ENCODE results near the gene FOXK1. TPM values are rescaled to one million over a fixed set of nuclear protein-coding genes. Genes with fewer than 3 reads are reported as not detected.

The FOXK1 gene
- total and polyA plus RNA-seq, 2 of the 13 experiments (the other 11 are each of a cell fraction or from before 2014, with no cell fraction given) = 4.6 to 8.8 TPM

DNA sequence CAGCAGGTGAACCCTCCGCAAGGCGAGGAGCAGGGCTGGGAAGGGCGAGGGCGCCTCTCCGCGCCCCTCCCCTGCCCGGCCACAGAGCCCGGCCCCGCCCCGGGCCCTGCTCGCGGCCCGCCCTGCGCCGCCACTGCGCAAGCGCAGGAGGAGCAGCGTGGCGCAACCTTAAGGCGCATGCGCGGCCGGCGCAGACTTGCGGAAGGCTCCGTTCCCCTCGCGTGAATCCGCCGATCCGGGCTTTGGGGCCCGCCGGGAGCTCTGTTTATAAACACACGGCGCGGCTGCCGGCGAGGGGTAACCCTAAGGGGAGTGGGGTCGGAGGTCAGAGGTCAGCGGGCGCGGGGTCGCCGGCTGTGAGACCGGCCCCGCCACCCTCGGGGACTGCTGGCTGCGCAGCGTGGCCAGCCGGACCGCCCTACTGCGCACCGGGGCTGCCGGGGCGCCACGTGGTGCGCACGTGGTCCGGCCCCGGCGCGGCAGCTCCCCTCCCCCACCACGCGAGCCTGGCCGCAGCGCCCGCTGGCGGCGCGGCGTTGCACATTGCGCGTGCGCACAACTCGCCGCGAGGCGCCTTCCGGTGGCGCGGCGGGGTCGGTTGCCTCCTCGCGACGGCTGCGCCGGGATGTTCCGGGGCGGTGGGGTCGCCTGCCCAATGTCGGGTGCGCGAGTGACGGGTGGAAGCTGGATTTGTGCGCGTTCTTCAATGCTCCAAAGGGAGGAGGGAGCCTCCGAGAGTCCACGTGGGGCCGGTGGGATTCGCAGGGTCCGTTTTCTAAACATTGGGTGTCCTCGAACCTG, 40.2 kb upstream of the FOXK1 start (continued):
- no peak for TF ChIP-seq TCF7L2 (IDR thresholded peaks at IDR 0.05; ENCODE audit: low read depth, low read length)
- no peak for TF ChIP-seq ADNP (CRISPR knock-in tag; IDR thresholded peaks at IDR 0.05)
- peak; percentile 68 for TF ChIP-seq MEF2D (CRISPR knock-in tag; IDR thresholded peaks at IDR 0.05)
- TF ChIP-seq ZNF781 (CRISPR knock-in tag; IDR thresholded peaks at IDR 0.05; ENCODE audit: borderline replicate concordance, not compliant biosample characterization) = no peak
- TF ChIP-seq SP140L (CRISPR knock-in tag; IDR thresholded peaks at IDR 0.05; ENCODE audit: borderline replicate concordance) = no peak
- no peak; the same call in 1 of the 2 replicates for TF ChIP-seq KDM3A (CRISPR knock-in tag; IDR thresholded peaks at IDR 0.05; ENCODE audit: low read depth)
- TF ChIP-seq, protein P1, sequence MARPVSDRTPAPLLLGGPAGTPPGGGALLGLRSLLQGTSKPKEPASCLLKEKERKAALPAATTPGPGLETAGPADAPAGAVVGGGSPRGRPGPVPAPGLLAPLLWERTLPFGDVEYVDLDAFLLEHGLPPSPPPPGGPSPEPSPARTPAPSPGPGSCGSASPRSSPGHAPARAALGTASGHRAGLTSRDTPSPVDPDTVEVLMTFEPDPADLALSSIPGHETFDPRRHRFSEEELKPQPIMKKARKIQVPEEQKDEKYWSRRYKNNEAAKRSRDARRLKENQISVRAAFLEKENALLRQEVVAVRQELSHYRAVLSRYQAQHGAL (CRISPR knock-in tag; IDR thresholded peaks at IDR 0.05; ENCODE audit: not compliant biosample characterization) = no peak
- peak; percentile 74 for TF ChIP-seq PHF21A (CRISPR knock-in tag; IDR thresholded peaks at IDR 0.05)
- TF ChIP-seq BORCS8-MEF2B (CRISPR knock-in tag; IDR thresholded peaks at IDR 0.05) = peak; percentile 86
- TF ChIP-seq HIVEP1 (CRISPR knock-in tag; IDR thresholded peaks at IDR 0.05) = peak; percentile 71; the same call in 1 of the 2 replicates
- TF ChIP-seq, protein P2, sequence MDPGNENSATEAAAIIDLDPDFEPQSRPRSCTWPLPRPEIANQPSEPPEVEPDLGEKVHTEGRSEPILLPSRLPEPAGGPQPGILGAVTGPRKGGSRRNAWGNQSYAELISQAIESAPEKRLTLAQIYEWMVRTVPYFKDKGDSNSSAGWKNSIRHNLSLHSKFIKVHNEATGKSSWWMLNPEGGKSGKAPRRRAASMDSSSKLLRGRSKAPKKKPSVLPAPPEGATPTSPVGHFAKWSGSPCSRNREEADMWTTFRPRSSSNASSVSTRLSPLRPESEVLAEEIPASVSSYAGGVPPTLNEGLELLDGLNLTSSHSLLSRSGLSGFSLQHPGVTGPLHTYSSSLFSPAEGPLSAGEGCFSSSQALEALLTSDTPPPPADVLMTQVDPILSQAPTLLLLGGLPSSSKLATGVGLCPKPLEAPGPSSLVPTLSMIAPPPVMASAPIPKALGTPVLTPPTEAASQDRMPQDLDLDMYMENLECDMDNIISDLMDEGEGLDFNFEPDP (CRISPR knock-in tag; conservative IDR thresholded peaks at IDR 0.05) = peak; percentile 99
- TF ChIP-seq, protein P3, sequence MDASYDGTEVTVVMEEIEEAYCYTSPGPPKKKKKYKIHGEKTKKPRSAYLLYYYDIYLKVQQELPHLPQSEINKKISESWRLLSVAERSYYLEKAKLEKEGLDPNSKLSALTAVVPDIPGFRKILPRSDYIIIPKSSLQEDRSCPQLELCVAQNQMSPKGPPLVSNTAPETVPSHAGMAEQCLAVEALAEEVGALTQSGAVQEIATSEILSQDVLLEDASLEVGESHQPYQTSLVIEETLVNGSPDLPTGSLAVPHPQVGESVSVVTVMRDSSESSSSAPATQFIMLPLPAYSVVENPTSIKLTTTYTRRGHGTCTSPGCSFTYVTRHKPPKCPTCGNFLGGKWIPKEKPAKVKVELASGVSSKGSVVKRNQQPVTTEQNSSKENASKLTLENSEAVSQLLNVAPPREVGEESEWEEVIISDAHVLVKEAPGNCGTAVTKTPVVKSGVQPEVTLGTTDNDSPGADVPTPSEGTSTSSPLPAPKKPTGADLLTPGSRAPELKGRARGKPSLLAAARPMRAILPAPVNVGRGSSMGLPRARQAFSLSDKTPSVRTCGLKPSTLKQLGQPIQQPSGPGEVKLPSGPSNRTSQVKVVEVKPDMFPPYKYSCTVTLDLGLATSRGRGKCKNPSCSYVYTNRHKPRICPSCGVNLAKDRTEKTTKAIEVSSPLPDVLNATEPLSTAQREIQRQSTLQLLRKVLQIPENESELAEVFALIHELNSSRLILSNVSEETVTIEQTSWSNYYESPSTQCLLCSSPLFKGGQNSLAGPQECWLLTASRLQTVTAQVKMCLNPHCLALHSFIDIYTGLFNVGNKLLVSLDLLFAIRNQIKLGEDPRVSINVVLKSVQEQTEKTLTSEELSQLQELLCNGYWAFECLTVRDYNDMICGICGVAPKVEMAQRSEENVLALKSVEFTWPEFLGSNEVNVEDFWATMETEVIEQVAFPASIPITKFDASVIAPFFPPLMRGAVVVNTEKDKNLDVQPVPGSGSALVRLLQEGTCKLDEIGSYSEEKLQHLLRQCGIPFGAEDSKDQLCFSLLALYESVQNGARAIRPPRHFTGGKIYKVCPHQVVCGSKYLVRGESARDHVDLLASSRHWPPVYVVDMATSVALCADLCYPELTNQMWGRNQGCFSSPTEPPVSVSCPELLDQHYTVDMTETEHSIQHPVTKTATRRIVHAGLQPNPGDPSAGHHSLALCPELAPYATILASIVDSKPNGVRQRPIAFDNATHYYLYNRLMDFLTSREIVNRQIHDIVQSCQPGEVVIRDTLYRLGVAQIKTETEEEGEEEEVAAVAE (CRISPR knock-in tag; IDR thresholded peaks at IDR 0.05; ENCODE audit: borderline replicate concordance) = peak; percentile 68; the same call in 1 of the 2 replicates
- peak; percentile 96 for TF ChIP-seq ZNF672 (CRISPR knock-in tag; IDR thresholded peaks at IDR 0.05)
- peak; percentile 84 for TF ChIP-seq ZNF891 (CRISPR knock-in tag; IDR thresholded peaks at IDR 0.05)
- TF ChIP-seq GTF3A (CRISPR knock-in tag; conservative IDR thresholded peaks at IDR 0.05) = no peak; the same call in 1 of the 2 replicates
- no peak for TF ChIP-seq MAFG (CRISPR knock-in tag; IDR thresholded peaks at IDR 0.05)
- TF ChIP-seq, protein P4, sequence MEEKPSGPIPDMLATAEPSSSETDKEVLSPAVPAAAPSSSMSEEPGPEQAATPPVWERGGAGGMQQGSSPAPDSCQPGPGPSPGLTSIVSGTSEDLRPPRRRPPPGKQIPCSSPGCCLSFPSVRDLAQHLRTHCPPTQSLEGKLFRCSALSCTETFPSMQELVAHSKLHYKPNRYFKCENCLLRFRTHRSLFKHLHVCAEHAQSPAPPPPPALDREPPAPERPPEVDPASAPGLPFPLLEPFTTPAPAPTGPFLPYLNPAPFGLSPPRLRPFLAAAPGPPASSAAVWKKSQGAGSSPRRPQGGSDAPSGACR (CRISPR knock-in tag; IDR thresholded peaks at IDR 0.05) = peak; percentile 78; the same call in 1 of the 2 replicates
- TF ChIP-seq GLI4 (CRISPR knock-in tag; IDR thresholded peaks at IDR 0.05; ENCODE audit: borderline replicate concordance) = peak; percentile 83; the same call in 1 of the 2 replicates
- no peak for TF ChIP-seq ZMYM2 (CRISPR knock-in tag; IDR thresholded peaks at IDR 0.05)
- 0 out of 2 replicates have a peak, but pooled peaks have one; percentile 35 for TF ChIP-seq ZNF264 (CRISPR knock-in tag; IDR thresholded peaks at IDR 0.05)

Data from HepG2 (cell line).